Measurements from ENCODE around the gene EBP.
"Not testable (repeated sequence)": the region's sequence is repeated elsewhere in the genome, so short reads cannot be mapped to it uniquely, and the experiment has no call there.

EBP gene

GRCh38 chrX:48531358-48531959, 9.9 kb downstream of the EBP start:
- Histone ChIP-seq H3K9me3 (ENCODE audit: insufficient read depth, low read depth, low read length) (no peaks in the 10 kb centered on the region), H3K9ac (ENCODE audit: low read depth, low read length) (no peak overlapping the region), H3K27me3 (ENCODE audit: insufficient read depth, low read length) (no peaks in the 10 kb centered on the region), H3K4me3 (ENCODE audit: low read length) (no peak overlapping the region), H3K27ac (ENCODE audit: low read length) (no peak overlapping the region), H3K36me3 (ENCODE audit: insufficient read depth, low read depth, low read length) (peaks cover 25% of the 10 kb centered on the region), H3K4me1 (ENCODE audit: insufficient read depth, low read length) (no peaks in the 10 kb centered on the region)

GRCh38 chrX:48532161-48532560, 10.6 kb downstream of the EBP start:
- peaks cover 18% of the 10 kb centered on the region for H3K36me3 ChIP-seq (ENCODE audit: insufficient read depth, low read depth, low read length)
- H3K27me3 ChIP-seq (ENCODE audit: insufficient read depth, low read length), result no peaks in the 10 kb centered on the region
- no peaks in the 10 kb centered on the region for H3K4me1 ChIP-seq (ENCODE audit: insufficient read depth, low read length)
- 0 out of 2 replicates have a peak overlapping the region, but pooled peaks have one; percentile 37 for H3K9ac ChIP-seq (ENCODE audit: low read depth, low read length)
- H3K27ac ChIP-seq (ENCODE audit: low read length), result no peak overlapping the region
- H3K9me3 ChIP-seq (ENCODE audit: insufficient read depth, low read depth, low read length), result no peaks in the 10 kb centered on the region
- no peak overlapping the region for H3K4me3 ChIP-seq (ENCODE audit: low read length)

- Histone ChIP-seq H3K27me3 (ENCODE audit: insufficient read depth, low read length) (no peaks in the 10 kb centered on the region), H3K36me3 (ENCODE audit: insufficient read depth, low read depth, low read length) (peaks cover 8% of the 10 kb centered on the region), H3K4me3 (ENCODE audit: low read length) (no peak overlapping the region), H3K9me3 (ENCODE audit: insufficient read depth, low read depth, low read length) (no peaks in the 10 kb centered on the region), H3K9ac (ENCODE audit: low read depth, low read length) (no peak overlapping the region), H3K27ac (ENCODE audit: low read length) (no peak overlapping the region), H3K4me1 (ENCODE audit: insufficient read depth, low read length) (no peaks in the 10 kb centered on the region)
Observed at GRCh38 chrX:48533165-48533564, 11.6 kb downstream of the EBP start.

GRCh38 chrX:48538641-48539344, 17.2 kb downstream of the EBP start:
- Histone ChIP-seq H3K36me3 (ENCODE audit: insufficient read depth, low read depth, low read length) (no peaks in the 10 kb centered on the region), H3K27me3 (ENCODE audit: insufficient read depth, low read length) (no peaks in the 10 kb centered on the region), H3K27ac (ENCODE audit: low read length) (no peak overlapping the region), H3K4me3 (ENCODE audit: low read length) (no peak overlapping the region; the same call in 1 of the 2 replicates), H3K9me3 (ENCODE audit: insufficient read depth, low read depth, low read length) (no peaks in the 10 kb centered on the region), H3K4me1 (ENCODE audit: insufficient read depth, low read length) (no peaks in the 10 kb centered on the region), H3K9ac (ENCODE audit: low read depth, low read length) (no peak overlapping the region)

- H3K4me3 ChIP-seq (ENCODE audit: low read length), result peak within 1 kb of the TSS; percentile 74
- no peaks in the 10 kb centered on the region for H3K27me3 ChIP-seq (ENCODE audit: insufficient read depth, low read length)
- no peaks in the 10 kb centered on the region for H3K9me3 ChIP-seq (ENCODE audit: insufficient read depth, low read depth, low read length)
- H3K36me3 ChIP-seq (ENCODE audit: insufficient read depth, low read depth, low read length), result no peaks in the 10 kb centered on the region
- no peak within 1 kb of the TSS for H3K9ac ChIP-seq (ENCODE audit: low read depth, low read length)
- H3K27ac ChIP-seq (ENCODE audit: low read length), result no peak within 1 kb of the TSS
- H3K4me1 ChIP-seq (ENCODE audit: insufficient read depth, low read length), result no peaks in the 10 kb centered on the region
Observed at GRCh38 chrX:48539345-48540027, 17.9 kb downstream of the EBP start, which contains the start of gene TBC1D25. TBC1D25 (plus strand) TSS chrX:48539714; CDS start chrX:48539798, 84 bp downstream.

GRCh38 chrX:48540028-48540375, 18.4 kb downstream of the EBP start:
- H3K27ac ChIP-seq (ENCODE audit: low read length), result no peak overlapping the region
- H3K4me3 ChIP-seq (ENCODE audit: low read length), result peak overlapping the region; percentile 74
- H3K4me1 ChIP-seq (ENCODE audit: insufficient read depth, low read length), result no peaks in the 10 kb centered on the region
- no peaks in the 10 kb centered on the region for H3K36me3 ChIP-seq (ENCODE audit: insufficient read depth, low read depth, low read length)
- no peaks in the 10 kb centered on the region for H3K9me3 ChIP-seq (ENCODE audit: insufficient read depth, low read depth, low read length)
- H3K9ac ChIP-seq (ENCODE audit: low read depth, low read length), result no peak overlapping the region
- H3K27me3 ChIP-seq (ENCODE audit: insufficient read depth, low read length), result no peaks in the 10 kb centered on the region

GRCh38 chrX:48540480-48540879, 18.9 kb downstream of the EBP start:
- Histone ChIP-seq H3K27me3 (ENCODE audit: insufficient read depth, low read length) (no peaks in the 10 kb centered on the region), H3K36me3 (ENCODE audit: insufficient read depth, low read depth, low read length) (peaks cover 2% of the 10 kb centered on the region; the same call in 1 of the 2 replicates), H3K27ac (ENCODE audit: low read length) (no peak overlapping the region), H3K9me3 (ENCODE audit: insufficient read depth, low read depth, low read length) (no peaks in the 10 kb centered on the region), H3K4me1 (ENCODE audit: insufficient read depth, low read length) (no peaks in the 10 kb centered on the region), H3K9ac (ENCODE audit: low read depth, low read length) (no peak overlapping the region), H3K4me3 (ENCODE audit: low read length) (peak overlapping the region; percentile 74)

- Histone ChIP-seq H3K4me1 (ENCODE audit: insufficient read depth, low read length) (no peaks in the 10 kb centered on the region), H3K27ac (ENCODE audit: low read length) (no peak overlapping the region), H3K9ac (ENCODE audit: low read depth, low read length) (no peak overlapping the region), H3K36me3 (ENCODE audit: insufficient read depth, low read depth, low read length) (peaks cover 4% of the 10 kb centered on the region; the same call in 1 of the 2 replicates), H3K9me3 (ENCODE audit: insufficient read depth, low read depth, low read length) (no peaks in the 10 kb centered on the region), H3K27me3 (ENCODE audit: insufficient read depth, low read length) (no peaks in the 10 kb centered on the region), H3K4me3 (ENCODE audit: low read length) (no peak overlapping the region)
Observed at GRCh38 chrX:48541140-48541814, 19.7 kb downstream of the EBP start.

- Histone ChIP-seq H3K27me3 (ENCODE audit: insufficient read depth, low read length) (no peaks in the 10 kb centered on the region), H3K4me1 (ENCODE audit: insufficient read depth, low read length) (no peaks in the 10 kb centered on the region), H3K36me3 (ENCODE audit: insufficient read depth, low read depth, low read length) (peaks cover 4% of the 10 kb centered on the region; the same call in 1 of the 2 replicates), H3K9ac (ENCODE audit: low read depth, low read length) (no peak overlapping the region), H3K4me3 (ENCODE audit: low read length) (no peak overlapping the region), H3K9me3 (ENCODE audit: insufficient read depth, low read depth, low read length) (no peaks in the 10 kb centered on the region), H3K27ac (ENCODE audit: low read length) (no peak overlapping the region)
Observed at GRCh38 chrX:48548871-48549270, 27.3 kb downstream of the EBP start.

- H3K9me3 ChIP-seq (ENCODE audit: insufficient read depth, low read depth, low read length); H3K27ac ChIP-seq (ENCODE audit: low read length); H3K4me1 ChIP-seq (ENCODE audit: insufficient read depth, low read length); H3K36me3 ChIP-seq (ENCODE audit: insufficient read depth, low read depth, low read length); H3K27me3 ChIP-seq (ENCODE audit: insufficient read depth, low read length); H3K4me3 ChIP-seq (ENCODE audit: low read length); H3K9ac ChIP-seq (ENCODE audit: low read depth, low read length): not testable (repeated sequence)
Observed at GRCh38 chrX:48555731-48556325, 34.2 kb downstream of the EBP start.

GRCh38 chrX:48558271-48558670, 36.7 kb downstream of the EBP start:
- H3K27ac ChIP-seq (ENCODE audit: low read length), result no peak overlapping the region
- no peaks in the 10 kb centered on the region for H3K36me3 ChIP-seq (ENCODE audit: insufficient read depth, low read depth, low read length)
- H3K9me3 ChIP-seq (ENCODE audit: insufficient read depth, low read depth, low read length), result no peaks in the 10 kb centered on the region
- H3K4me1 ChIP-seq (ENCODE audit: insufficient read depth, low read length), result no peaks in the 10 kb centered on the region
- H3K4me3 ChIP-seq (ENCODE audit: low read length), result no peak overlapping the region
- H3K9ac ChIP-seq (ENCODE audit: low read depth, low read length), result no peak overlapping the region
- no peaks in the 10 kb centered on the region for H3K27me3 ChIP-seq (ENCODE audit: insufficient read depth, low read length)

Measured in iPS-20b (cell line).